Superior temporal gyrus (tissue), 1 donor: Measurements from ENCODE around the gene PLEKHG3.
A peak's percentile ranks its signal among the peaks of the same experiment; 100 is the strongest.

Experiments used
- DNase-seq: peaks from one replicate; pipeline ENCODE4 v3.0.0-alpha.2; 2016; ENCODE audit errors: extremely low spot score

The PLEKHG3 gene

GRCh38 chr14:64784006-64784405 is 79.8 kb downstream of the PLEKHG3 start:
- no peak for DNase-seq

GRCh38 chr14:64786296-64787149 is 82.3 kb downstream of the PLEKHG3 start:
- DNase-seq, result no peak

GRCh38 chr14:64787619-64788018 is 83.4 kb downstream of the PLEKHG3 start:
- no peak for DNase-seq

- DNase-seq, result peak; percentile 64
Observed at GRCh38 chr14:64788706-64789105, 84.5 kb downstream of the PLEKHG3 start.

- no peak for DNase-seq
Observed at GRCh38 chr14:64789696-64790095, 85.5 kb downstream of the PLEKHG3 start.

GRCh38 chr14:64790478-64790877 is 86.3 kb downstream of the PLEKHG3 start:
- DNase-seq, result no peak

- no peak for DNase-seq
Observed at GRCh38 chr14:64792231-64792630, 88.0 kb downstream of the PLEKHG3 start.

GRCh38 chr14:64792871-64793560 is 88.8 kb downstream of the PLEKHG3 start:
- DNase-seq, result no peak

GRCh38 chr14:64795211-64795610 is 91.0 kb downstream of the PLEKHG3 start:
- DNase-seq, result no peak

- DNase-seq, result no peak
Observed at GRCh38 chr14:64795921-64796320, 91.7 kb downstream of the PLEKHG3 start.

- DNase-seq, result no peak
Observed at GRCh38 chr14:64796369-64796768, 92.1 kb downstream of the PLEKHG3 start.

- no peak for DNase-seq
Observed at GRCh38 chr14:64799555-64799954, 95.3 kb downstream of the PLEKHG3 start.
